Hepatocyte (in vitro differentiated cells): Measurements from ENCODE around the gene SHC1. TPM values are rescaled to one million over a fixed set of nuclear protein-coding genes. Genes with fewer than 3 reads are reported as not detected.

ENCODE experiments used
- DNase-seq: peaks from one replicate; pipeline ENCODE4 v3.0.0-alpha.2; 2016; ENCODE audit warnings: low spot score
- H2AFZ ChIP-seq: fragments of 200-600 bp; sonication (generic); 2 replicates; pipeline ENCODE4 v1.6.0; 2016; ENCODE audit warnings: antibody characterized with exemption, mild to moderate bottlenecking
- H3K27ac ChIP-seq: fragments of 200-600 bp; sonication (generic); 2 replicates; pipeline ENCODE4 v1.5.1; 2016; ENCODE audit warnings: mild to moderate bottlenecking
- H3K27me3 ChIP-seq: fragments of 200-600 bp; sonication (generic); 2 replicates; pipeline ENCODE4 v1.6.1; 2016
- H3K36me3 ChIP-seq: fragments of 200-600 bp; sonication (generic); replicated peaks from 2 replicates; pipeline ENCODE4 v1.5.1; 2016; ENCODE audit warnings: low read depth; ENCODE audit not compliant: insufficient read depth
- H3K4me1 ChIP-seq: fragments of 200-600 bp; sonication (generic); 2 replicates; pipeline ENCODE4 v1.5.1; 2016; ENCODE audit warnings: mild to moderate bottlenecking, moderate library complexity; ENCODE audit not compliant: insufficient read depth
- H3K4me2 ChIP-seq: fragments of 200-600 bp; sonication (generic); 2 replicates; pipeline ENCODE4 v1.6.0; 2016
- H3K4me3 ChIP-seq: fragments of 200-600 bp; sonication (generic); 2 replicates; pipeline ENCODE4 v1.5.1; 2016; ENCODE audit warnings: mild to moderate bottlenecking
- H3K79me2 ChIP-seq: fragments of 200-600 bp; sonication (generic); 2 replicates; pipeline ENCODE4 v1.6.0; 2017; ENCODE audit warnings: mild to moderate bottlenecking
- H3K9me2 ChIP-seq: fragments of 200-600 bp; sonication (generic); replicated peaks from 2 replicates; pipeline ENCODE4 v1.6.0; 2017; ENCODE audit warnings: mild to moderate bottlenecking; ENCODE audit not compliant: insufficient read depth
- H3K9me3 ChIP-seq: fragments of 200-600 bp; sonication (generic); 2 replicates; pipeline ENCODE4 v1.5.1; 2016; ENCODE audit warnings: low read depth, mild to moderate bottlenecking
- H4K20me1 ChIP-seq: fragments of 200-600 bp; sonication (generic); 2 replicates; pipeline ENCODE4 v1.6.0; 2016; ENCODE audit warnings: mild to moderate bottlenecking; ENCODE audit not compliant: insufficient read depth, poor library complexity, severe bottlenecking
- EZH2 ChIP-seq: fragments of 200-600 bp; sonication (generic); IDR thresholded peaks from 2 replicates; pipeline ENCODE4 v1.6.1; 2016; ENCODE audit warnings: antibody characterized with exemption, mild to moderate bottlenecking, borderline replicate concordance
- EZH2phosphoT487 ChIP-seq: fragments of 200-600 bp; sonication (generic); IDR thresholded peaks from one replicate; pipeline ENCODE4 v1.6.1; 2018; ENCODE audit warnings: antibody characterized with exemption, mild to moderate bottlenecking, low read depth, moderate library complexity; ENCODE audit not compliant: unreplicated experiment, severe bottlenecking
- WGBS: methylation state at CpG from one replicate; pipeline ENCODE4 v1.1.6; 2016; ENCODE audit warnings: low lambda C conversion rate; ENCODE audit errors: missing lambda C conversion rate; 5-methylcytosine and 5-hydroxymethylcytosine counted together
- polyA plus RNA-seq: library from polyadenylated mRNA; unstranded; fragments of >200 nt; fragmentation: Nextera tagmentation; extraction: Ambion mirVana; gene quantifications from 2 replicates; pipeline ENCODE4 v1.2.1, GENCODE V29; 2016
- total RNA-seq: library from RNA; depleted of rRNA; stranded (reverse); fragments of >200 nt; gene quantifications from 2 replicates; pipeline ENCODE4 v1.2.3, GENCODE V29; 2014
- TF ChIP-seq, protein P1 (sequence below): fragments of 200-600 bp; sonication (generic); IDR thresholded peaks from 2 replicates; pipeline ENCODE4 v1.5.1; 2016; ENCODE audit warnings: antibody characterized with exemption, mild to moderate bottlenecking; ENCODE audit not compliant: poor library complexity

SHC1 gene
- total and polyA plus RNA-seq, 2 experiments from 2014 or later: 95.6 to 107 TPM

DNA sequence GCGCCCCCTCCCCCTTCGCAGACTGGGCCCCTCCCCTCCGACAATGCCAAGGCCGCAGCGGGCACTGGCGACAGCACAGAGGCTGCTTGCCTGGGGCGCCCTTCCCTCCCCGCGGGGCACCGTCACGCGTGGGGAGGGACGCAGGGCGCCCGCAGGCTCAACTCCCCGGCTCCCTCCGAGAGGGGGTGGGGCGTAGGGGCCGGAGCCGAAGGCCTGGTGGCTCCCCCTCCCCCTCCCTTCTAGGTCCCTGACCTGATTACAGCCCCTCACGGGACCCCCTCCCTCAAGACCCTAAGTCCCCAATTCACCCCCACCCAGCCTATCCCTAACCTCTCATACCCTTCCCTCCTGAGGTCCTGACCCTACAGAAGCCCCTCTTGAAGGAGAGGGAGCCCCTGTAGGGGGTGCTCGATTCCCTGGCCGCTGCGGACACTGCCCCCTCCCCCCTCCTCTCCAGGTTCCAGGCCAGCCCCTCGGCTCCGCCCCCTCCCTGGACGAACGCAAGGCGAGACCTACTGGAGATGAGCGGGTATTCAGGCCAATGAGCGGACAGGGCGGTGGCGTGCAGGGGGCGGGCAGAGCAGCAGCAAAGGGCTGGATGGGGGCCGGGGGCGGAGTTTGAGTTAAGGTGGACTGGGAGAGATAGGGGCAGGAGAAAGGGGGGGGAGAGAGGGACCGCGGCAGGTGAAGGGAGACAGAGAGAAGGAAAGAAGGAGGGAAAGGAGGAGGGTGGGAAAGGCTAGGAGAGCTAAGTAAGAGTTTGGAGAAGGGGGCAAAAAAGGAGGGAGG lies 31.3 kb upstream of the SHC1 start:
- peak overlapping the region; percentile 69 for H3K4me3 ChIP-seq
- H3K79me2 ChIP-seq: peaks cover 45% of the 10 kb centered on the region
- H3K9me3 ChIP-seq: no peaks in the 10 kb centered on the region
- H3K27ac ChIP-seq: peak overlapping the region; percentile 98
- H3K27me3 ChIP-seq: no peaks in the 10 kb centered on the region
- peaks cover 17% of the 10 kb centered on the region for H3K4me1 ChIP-seq
- no peaks in the 10 kb centered on the region for H3K9me2 ChIP-seq
- H3K4me2 ChIP-seq: peak overlapping the region; percentile 95
- H4K20me1 ChIP-seq: peaks cover 10% of the 10 kb centered on the region
- H2AFZ ChIP-seq: peak overlapping the region; percentile 51
- TF ChIP-seq EZH2phosphoT487: no peak
- TF ChIP-seq, protein P1, sequence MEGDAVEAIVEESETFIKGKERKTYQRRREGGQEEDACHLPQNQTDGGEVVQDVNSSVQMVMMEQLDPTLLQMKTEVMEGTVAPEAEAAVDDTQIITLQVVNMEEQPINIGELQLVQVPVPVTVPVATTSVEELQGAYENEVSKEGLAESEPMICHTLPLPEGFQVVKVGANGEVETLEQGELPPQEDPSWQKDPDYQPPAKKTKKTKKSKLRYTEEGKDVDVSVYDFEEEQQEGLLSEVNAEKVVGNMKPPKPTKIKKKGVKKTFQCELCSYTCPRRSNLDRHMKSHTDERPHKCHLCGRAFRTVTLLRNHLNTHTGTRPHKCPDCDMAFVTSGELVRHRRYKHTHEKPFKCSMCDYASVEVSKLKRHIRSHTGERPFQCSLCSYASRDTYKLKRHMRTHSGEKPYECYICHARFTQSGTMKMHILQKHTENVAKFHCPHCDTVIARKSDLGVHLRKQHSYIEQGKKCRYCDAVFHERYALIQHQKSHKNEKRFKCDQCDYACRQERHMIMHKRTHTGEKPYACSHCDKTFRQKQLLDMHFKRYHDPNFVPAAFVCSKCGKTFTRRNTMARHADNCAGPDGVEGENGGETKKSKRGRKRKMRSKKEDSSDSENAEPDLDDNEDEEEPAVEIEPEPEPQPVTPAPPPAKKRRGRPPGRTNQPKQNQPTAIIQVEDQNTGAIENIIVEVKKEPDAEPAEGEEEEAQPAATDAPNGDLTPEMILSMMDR: peak; percentile 57
- H3K36me3 ChIP-seq: no peaks in the 10 kb centered on the region
- 0% methylated on average over 20 of the region's 38 CpGs for WGBS
- peak; percentile 99 for DNase-seq

DNA sequence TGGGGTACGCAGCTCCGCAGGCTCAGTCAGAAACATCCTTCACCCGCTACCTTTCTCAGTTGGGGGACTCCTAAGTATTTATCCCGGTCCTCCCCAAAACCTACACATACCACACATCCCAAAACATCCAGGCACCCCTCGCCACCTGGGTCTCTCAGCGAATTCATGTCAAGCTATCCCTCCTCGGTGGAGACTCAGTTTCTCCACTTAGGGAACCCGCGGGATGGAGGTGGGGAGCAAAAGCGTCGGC lies 30.8 kb upstream of the SHC1 start:
- peak overlapping the region; percentile 92 for H3K4me2 ChIP-seq
- H3K9me3 ChIP-seq: no peaks in the 10 kb centered on the region
- peaks cover 17% of the 10 kb centered on the region for H3K4me1 ChIP-seq
- H3K9me2 ChIP-seq: no peaks in the 10 kb centered on the region
- DNase-seq: no peak
- H2AFZ ChIP-seq: peak overlapping the region; percentile 51
- no peaks in the 10 kb centered on the region for H3K27me3 ChIP-seq
- H3K4me3 ChIP-seq: peak overlapping the region; percentile 69
- peaks cover 40% of the 10 kb centered on the region for H3K79me2 ChIP-seq
- peak overlapping the region; percentile 98 for H3K27ac ChIP-seq
- TF ChIP-seq, protein P1: no peak
- no peak for TF ChIP-seq EZH2
- TF ChIP-seq EZH2phosphoT487: no peak
- WGBS: under 1% methylated on average over 11 of the region's 11 CpGs
- no peaks in the 10 kb centered on the region for H3K36me3 ChIP-seq
- H4K20me1 ChIP-seq: peaks cover 10% of the 10 kb centered on the region

DNA sequence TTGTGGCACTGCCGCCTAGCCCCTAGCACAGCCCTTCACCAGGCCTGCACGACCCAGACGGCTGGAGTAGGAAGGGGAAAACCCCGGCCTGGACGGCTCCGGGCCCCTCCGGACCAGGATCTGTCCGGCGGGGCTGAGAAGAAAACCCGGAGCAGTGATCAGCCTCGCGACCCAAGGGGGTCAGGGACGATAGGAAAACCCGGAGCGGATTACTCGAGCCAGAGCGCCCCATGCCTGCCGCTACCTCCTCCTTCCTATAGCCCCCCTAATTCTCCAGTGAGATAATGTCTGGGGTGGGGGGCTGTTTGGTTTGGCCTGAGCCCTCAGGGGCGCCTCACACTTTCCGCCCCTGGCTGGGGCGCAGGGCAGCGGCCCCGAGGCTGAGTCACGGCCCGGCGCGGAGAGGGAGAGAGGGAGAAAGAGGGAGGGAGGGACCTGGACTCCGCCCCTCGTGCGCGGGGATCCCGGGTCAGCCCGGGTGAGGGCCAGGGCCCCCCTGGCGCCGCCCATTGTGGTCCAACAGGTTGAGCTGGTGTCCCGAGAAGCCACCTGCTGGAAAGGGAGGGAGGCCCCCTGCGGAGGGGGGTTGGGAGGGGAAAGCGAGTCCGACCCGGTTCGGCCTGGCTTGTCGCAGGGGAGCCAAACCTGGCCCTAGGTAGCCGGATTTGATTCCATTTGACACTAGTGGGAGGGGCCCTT lies 30.3 kb upstream of the SHC1 start:
- Histone ChIP-seq H3K27ac (peak overlapping the region; percentile 98), H3K4me3 (peak overlapping the region; percentile 69), H3K4me2 (peak overlapping the region; percentile 92), H3K36me3 (no peaks in the 10 kb centered on the region), H3K4me1 (peaks cover 13% of the 10 kb centered on the region), H3K9me3 (no peaks in the 10 kb centered on the region), H4K20me1 (peaks cover 10% of the 10 kb centered on the region), H3K79me2 (peaks cover 35% of the 10 kb centered on the region), H3K9me2 (no peaks in the 10 kb centered on the region), H3K27me3 (no peaks in the 10 kb centered on the region), H2AFZ (peak overlapping the region; percentile 51)
- TF ChIP-seq EZH2: peak; percentile 30
- TF ChIP-seq EZH2phosphoT487: no peak
- TF ChIP-seq, protein P1: peak; percentile 2
- peak; percentile 97 for DNase-seq
- 2% methylated on average over 40 of the region's 43 CpGs for WGBS
